Fibroblast of skin of left quadriceps (primary cell): ENCODE results near the gene TMCC3.
"Not testable (repeated sequence)": the region's sequence is repeated elsewhere in the genome, so short reads cannot be mapped to it uniquely, and the experiment has no call there.

Source experiments
- DNase-seq, 2 experiments: peaks; one replicate each; pipeline ENCODE4 v3.0.0-alpha.2; 2013; ENCODE audit warnings: low read depth in 2 of 2

The TMCC3 gene

GRCh38 chr12:94601307-94601706 is 49.0 kb downstream of the TMCC3 start:
- DNase-seq, result not testable (repeated sequence)

- DNase-seq, result no peak
These were observed 51.2 kb downstream of the TMCC3 start for GRCh38 chr12:94599189-94599588.

GRCh38 chr12:94597268-94597667 is 53.1 kb downstream of the TMCC3 start:
- no peak for DNase-seq

GRCh38 chr12:94596596-94596995 is 53.8 kb downstream of the TMCC3 start:
- no peak for DNase-seq

- DNase-seq, result no peak
These were observed 55.2 kb downstream of the TMCC3 start for GRCh38 chr12:94595152-94595551.

GRCh38 chr12:94594443-94594825 is 55.9 kb downstream of the TMCC3 start:
- no peak for DNase-seq

- no peak for DNase-seq
These were observed 56.4 kb downstream of the TMCC3 start for GRCh38 chr12:94593822-94594442.

- DNase-seq, result not testable (repeated sequence)
These were observed 57.6 kb downstream of the TMCC3 start for GRCh38 chr12:94592723-94593122.

GRCh38 chr12:94592080-94592479 is 58.3 kb downstream of the TMCC3 start:
- DNase-seq, result no peak

- DNase-seq, result no peak
These were observed 59.9 kb downstream of the TMCC3 start for GRCh38 chr12:94590428-94590827.

GRCh38 chr12:94589591-94590001 is 60.8 kb downstream of the TMCC3 start:
- no peak for DNase-seq

GRCh38 chr12:94588346-94588745 is 62.0 kb downstream of the TMCC3 start:
- DNase-seq, result no peak

- DNase-seq, result no peak
These were observed 62.8 kb downstream of the TMCC3 start for GRCh38 chr12:94587266-94588241.

GRCh38 chr12:94586589-94587259 is 63.6 kb downstream of the TMCC3 start:
- no peak for DNase-seq

- no peak for DNase-seq
These were observed 64.7 kb downstream of the TMCC3 start for GRCh38 chr12:94585626-94586025.

- no peak for DNase-seq
These were observed 66.0 kb downstream of the TMCC3 start for GRCh38 chr12:94584377-94584776.

GRCh38 chr12:94582591-94582990 is 67.8 kb downstream of the TMCC3 start:
- no peak for DNase-seq

- no peak for DNase-seq
These were observed 74.5 kb downstream of the TMCC3 start for GRCh38 chr12:94575645-94576403.

GRCh38 chr12:94575024-94575423 is 75.3 kb downstream of the TMCC3 start:
- DNase-seq, result no peak

GRCh38 chr12:94571556-94571955 is 78.8 kb downstream of the TMCC3 start:
- DNase-seq, result peak; percentile 15 to 21

- DNase-seq, result no peak
These were observed 80.2 kb downstream of the TMCC3 start for GRCh38 chr12:94570161-94570560.

GRCh38 chr12:94567761-94568160 is 82.6 kb downstream of the TMCC3 start:
- DNase-seq, result no peak
